K562 (cell line): Measurements from ENCODE around the gene C8A. TPM values are rescaled to one million over a fixed set of nuclear protein-coding genes. Genes with fewer than 3 reads are reported as not detected.

Experiments
- ATAC-seq: fragments of 200-7000 bp; cut with Tn5 transposase; 3 replicates; pipeline ENCODE4 v1.9.1; 2020; ENCODE audit warnings: moderate library complexity
- BruUV-seq: library from RNA; stranded (reverse); fragments of 400-500 nt; replicated peaks from 2 replicates; lab custom pipeline; 2021; lab: Mats Ljungman, UMichigan
- CTCF ChIA-PET: fragments of 300-600 bp; formaldehyde crosslinking; extraction: SDS; loops from one replicate; lab custom pipeline; 2021; ENCODE audit warnings: low intra/inter-chr PET ratio; lab: Yijun Ruan, JAX
- POLR2A ChIA-PET: fragments of 300-600, 350-650 bp; sonication (Branson Sonifier 250); formaldehyde crosslinking; extraction: SDS; loops from one replicate; lab custom pipeline; 2021; ENCODE audit warnings: antibody characterized with exemption, inconsistent platforms; lab: Yijun Ruan, JAX
- DNase-seq, 4 experiments: peaks; one replicate each; pipeline versions ENCODE4 v3.0.0 to v3.0.0-alpha.2; 2011 to 2018; ENCODE audit warnings: low spot score in 3 of 4, mixed read lengths in 3 of 4; ENCODE audit errors: extremely low read depth in 1 of 4
- FAIRE-seq: peaks from 2 replicates; lab custom pipeline; 2011; peaks lifted over from hg19 to GRCh38; lab: Jason Lieb, UNC
- H2AFZ ChIP-seq: 2 replicates; pipeline ENCODE4 v1.6.0; 2011; ENCODE audit warnings: low read depth, low read length, control low read depth, inconsistent platforms
- H3K27ac ChIP-seq: fragments of 200-600 bp; 3 replicates; pipeline ENCODE4 v1.8.0; 2011; ENCODE audit warnings: low read depth, mild to moderate bottlenecking, control low read depth, inconsistent platforms, low read length, moderate library complexity, mixed read lengths; ENCODE audit errors: extremely low read depth
- H3K27me3 ChIP-seq, 2 experiments: fragments of 300-600 bp in 1 of 2; 2 replicates in 1 of 2; 3 replicates in 1 of 2; pipeline versions ENCODE4 v1.6.0 to v1.8.0; 2011; ENCODE audit warnings: inconsistent platforms in 2 of 2, low read length in 2 of 2, mild to moderate bottlenecking in 1 of 2, mixed read lengths in 1 of 2, moderate library complexity in 1 of 2; ENCODE audit not compliant: control insufficient read depth in 2 of 2, insufficient read depth in 2 of 2
- H3K36me3 ChIP-seq: fragments of 300-600 bp; 3 replicates; pipeline ENCODE4 v1.8.0; 2011; ENCODE audit warnings: mild to moderate bottlenecking, low read length, inconsistent platforms; ENCODE audit not compliant: control insufficient read depth, insufficient read depth
- H3K4me1 ChIP-seq, 2 experiments: fragments of 200-600 bp in 1 of 2; replicated peaks in 1 of 2; 2 replicates in 1 of 2; 3 replicates in 1 of 2; pipeline versions ENCODE4 v1.5.1 to v1.8.0; 2011; ENCODE audit warnings: inconsistent platforms in 2 of 2, low read length in 2 of 2, mild to moderate bottlenecking in 1 of 2, mixed read lengths in 1 of 2, moderate library complexity in 1 of 2; ENCODE audit not compliant: control insufficient read depth in 2 of 2, insufficient read depth in 2 of 2
- H3K4me2 ChIP-seq: 2 replicates; pipeline ENCODE4 v1.6.1; 2011; ENCODE audit warnings: low read length, control low read depth, inconsistent platforms, mixed read lengths; ENCODE audit not compliant: insufficient read depth
- H3K4me3 ChIP-seq: fragments of 200-600 bp; sonication (generic), shearing (Covaris generic); 2 replicates; pipeline ENCODE4 v1.5.1; 2016; ENCODE audit warnings: control low read depth, inconsistent platforms
- H3K79me2 ChIP-seq: fragments of 200-600 bp; 3 replicates; pipeline ENCODE4 v1.8.0; 2011; ENCODE audit warnings: low read length, inconsistent platforms; ENCODE audit not compliant: control insufficient read depth, insufficient read depth
- H3K9ac ChIP-seq, 2 experiments: 2 replicates each; pipeline versions ENCODE4 v1.6.0 to v1.6.1; 2011; ENCODE audit warnings: low read depth in 2 of 2, low read length in 2 of 2, control low read depth in 1 of 2, inconsistent platforms in 1 of 2, mild to moderate bottlenecking in 1 of 2, mixed read lengths in 1 of 2; ENCODE audit not compliant: insufficient read depth in 1 of 2
- H3K9me1 ChIP-seq: one replicate; pipeline ENCODE4 v1.6.0; 2011; ENCODE audit warnings: inconsistent platforms, mild to moderate bottlenecking, low read length, moderate library complexity; ENCODE audit not compliant: control insufficient read depth, insufficient read depth
- H3K9me3 ChIP-seq: replicated peaks from 2 replicates; pipeline ENCODE4 v1.5.1; 2011; ENCODE audit warnings: low read depth, low read length, inconsistent platforms; ENCODE audit not compliant: control insufficient read depth, insufficient read depth
- H4K20me1 ChIP-seq: replicated peaks from 2 replicates; pipeline ENCODE4 v1.6.1; 2011; ENCODE audit warnings: low read length, inconsistent platforms, mixed read lengths; ENCODE audit not compliant: control insufficient read depth, insufficient read depth
- CCNT2 ChIP-seq: IDR thresholded peaks from 2 replicates; pipeline ENCODE4 v1.6.1; 2011; ENCODE audit warnings: borderline replicate concordance, low read depth, mild to moderate bottlenecking, moderate library complexity, mixed read lengths, low read length; ENCODE audit not compliant: insufficient read length; ENCODE audit errors: extremely low read depth
- ERF ChIP-seq: fragments of 450-650 bp; formaldehyde crosslinking; IDR thresholded peaks from 2 replicates; pipeline ENCODE4 v1.4.0; 2020; ENCODE audit warnings: mild to moderate bottlenecking, mixed read lengths
- EZH2 ChIP-seq: IDR thresholded peaks from 2 replicates; pipeline ENCODE4 v1.6.1; 2012; ENCODE audit warnings: low read depth, mild to moderate bottlenecking, inconsistent platforms, low read length, borderline replicate concordance
- FOSL1 ChIP-seq: fragments of 200-800 bp; sonication (Bioruptor generic); conservative IDR thresholded peaks from 2 replicates; pipeline ENCODE4 v1.6.1; 2016; ENCODE audit warnings: missing genetic modification characterization, missing compliant biosample characterization
- KAT7 ChIP-seq: sonication (generic); formaldehyde crosslinking; IDR thresholded peaks from 2 replicates; pipeline ENCODE4 v1.8.0; 2022; ENCODE audit warnings: missing genetic modification reagents, mild to moderate bottlenecking, borderline replicate concordance
- PML ChIP-seq: IDR thresholded peaks from 2 replicates; pipeline ENCODE4 v1.6.1; 2012; ENCODE audit warnings: low read length, inconsistent platforms
- TEAD2 ChIP-seq: fragments of 450-650 bp; IDR thresholded peaks from 2 replicates; pipeline ENCODE4 v1.6.1; 2016; ENCODE audit warnings: missing genetic modification characterization, control low read depth, missing compliant biosample characterization
- ZNF124 ChIP-seq: sonication (generic); formaldehyde crosslinking; IDR thresholded peaks from 2 replicates; pipeline ENCODE4 v1.8.1; 2022; ENCODE audit warnings: missing genetic modification reagents
- ZNF133 ChIP-seq: fragments of 250-450 bp; sonication (Bioruptor Pico); IDR thresholded peaks from 2 replicates; pipeline ENCODE4 v1.4.0; 2020; ENCODE audit warnings: mild to moderate bottlenecking
- ZNF217 ChIP-seq: sonication (generic); formaldehyde crosslinking; IDR thresholded peaks from 2 replicates; pipeline ENCODE4 v1.8.0; 2022; ENCODE audit warnings: mild to moderate bottlenecking, missing genetic modification reagents
- WGBS: fragments of 100-300 bp; shearing (Covaris generic); methylation state at CpG from one replicate; pipeline ENCODE4 v1.1.6; 2016; ENCODE audit warnings: low coverage, mixed read lengths; ENCODE audit not compliant: insufficient coverage; ENCODE audit errors: missing lambda C conversion rate; 5-methylcytosine and 5-hydroxymethylcytosine counted together
- in situ Hi-C: fragments of 300-500 bp; cut with MboI; formaldehyde crosslinking; loops from 4 replicates; pipeline ENCODE4 v1.15.0; 2018; ENCODE audit warnings: inconsistent platforms, mixed read lengths
- intact Hi-C: fragments of 100-400 bp; cut with micrococcal nuclease; formaldehyde crosslinking; loops from 2 replicates; pipeline ENCODE4 v1.14.2; 2022
- polyA plus RNA-seq, 8 experiments: library from polyadenylated mRNA; depleted of rRNA in 4 of 8; stranded (reverse) in 5 of 8; unstranded in 3 of 8; fragments of >200 nt; fragmentation: Nextera tagmentation in 2 of 8; fragmentation: Illumina TruSeq in 1 of 8; extraction: Ambion mirVana in 2 of 8; extraction: Trizol in 1 of 8; gene quantifications; 2 replicates each; pipeline versions ENCODE4 v1.2.1 to v1.2.3, GENCODE V29; 2011 to 2014; ENCODE audit warnings: inconsistent platforms in 1 of 8, missing spikeins in 1 of 8
- total RNA-seq, 7 experiments: library from RNA; depleted of rRNA in 6 of 7; stranded (reverse); fragments of >200 nt in 6 of 7; fragmentation: Illumina TruSeq in 2 of 7; extraction: Trizol in 2 of 7; gene quantifications; 2 replicates each; pipeline versions ENCODE4 v1.2.1 to v1.2.3, GENCODE V29; 2011 to 2021; ENCODE audit warnings: low replicate concordance in 1 of 7
- TF ChIP-seq, protein P1 (sequence below): fragments of 200-800 bp; sonication (Bioruptor generic); IDR thresholded peaks from 2 replicates; pipeline ENCODE4 v1.6.1; 2017; ENCODE audit warnings: missing genetic modification characterization, missing compliant biosample characterization
- TF ChIP-seq, protein P2 (sequence below): sonication (generic); IDR thresholded peaks from 2 replicates; pipeline ENCODE4 v1.6.1; 2016
- TF ChIP-seq, protein P3 (sequence below): fragments of 250-450 bp; sonication (Bioruptor Pico); IDR thresholded peaks from 2 replicates; pipeline ENCODE4 v1.4.0; 2020; ENCODE audit warnings: mild to moderate bottlenecking, moderate library complexity
- TF ChIP-seq, protein P4 (sequence below): fragments of 250-450 bp; sonication (Bioruptor Pico); IDR thresholded peaks from 2 replicates; pipeline ENCODE4 v1.4.0; 2020; ENCODE audit warnings: mild to moderate bottlenecking, moderate library complexity, borderline replicate concordance

C8A gene
- total and polyA plus RNA-seq, 9 of the 15 experiments (the other 6 are each of a cell fraction or from before 2014, with no cell fraction given): 0.09 TPM; not detected in 8

DNA sequence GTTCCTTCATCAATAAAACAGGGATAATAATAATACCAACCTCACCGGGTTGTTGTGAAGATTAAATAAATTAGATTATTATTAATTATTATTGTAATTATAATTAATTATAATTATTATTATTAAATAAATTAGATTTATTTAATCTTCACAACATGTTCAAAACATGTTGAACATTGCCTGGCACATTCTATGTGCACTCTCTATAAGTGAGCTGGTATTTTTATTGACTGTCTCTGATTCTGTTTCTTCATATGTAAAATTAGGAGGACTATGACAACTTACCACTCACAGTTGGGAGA is 112.1 kb downstream of the C8A start:
- ChIA-PET CTCF (no interaction called here), POLR2A (interaction anchor here (0.7 to 0.9 kb wide), 2 partner anchors 25 to 33 kb away, joined by 3 to 4 read pairs; no protein-coding TSS in a partner anchor)
- Histone ChIP-seq H3K9me3 (no peaks in the 10 kb centered on the region), H3K9me1 (no peaks in the 10 kb centered on the region), H3K4me3 (no peak overlapping the region), H3K4me2 (no peak overlapping the region), H3K4me1 (no peaks in the 10 kb centered on the region), H3K36me3 (no peaks in the 10 kb centered on the region), H3K9ac (no peak overlapping the region), H3K79me2 (no peaks in the 10 kb centered on the region), H3K27ac (no peak overlapping the region), H4K20me1 (no peaks in the 10 kb centered on the region), H2AFZ (no peak overlapping the region), H3K27me3 (0 out of 5 replicates have a peak, but pooled peaks cover 0 to 3% of the 10 kb centered on the region in 2 experiments)
- BruUV-seq: no TSS peak
- no peak for DNase-seq
- FAIRE-seq: no peak
- no peak for ATAC-seq
- in situ Hi-C loops (loop anchor here (10.0 kb wide), 1 partner anchor 142 kb away; no protein-coding TSS in a partner anchor), intact Hi-C loops (no loop called here)
- WGBS: 0% methylated on average over 1 of the region's 1 CpG
- TF ChIP-seq, protein P1, sequence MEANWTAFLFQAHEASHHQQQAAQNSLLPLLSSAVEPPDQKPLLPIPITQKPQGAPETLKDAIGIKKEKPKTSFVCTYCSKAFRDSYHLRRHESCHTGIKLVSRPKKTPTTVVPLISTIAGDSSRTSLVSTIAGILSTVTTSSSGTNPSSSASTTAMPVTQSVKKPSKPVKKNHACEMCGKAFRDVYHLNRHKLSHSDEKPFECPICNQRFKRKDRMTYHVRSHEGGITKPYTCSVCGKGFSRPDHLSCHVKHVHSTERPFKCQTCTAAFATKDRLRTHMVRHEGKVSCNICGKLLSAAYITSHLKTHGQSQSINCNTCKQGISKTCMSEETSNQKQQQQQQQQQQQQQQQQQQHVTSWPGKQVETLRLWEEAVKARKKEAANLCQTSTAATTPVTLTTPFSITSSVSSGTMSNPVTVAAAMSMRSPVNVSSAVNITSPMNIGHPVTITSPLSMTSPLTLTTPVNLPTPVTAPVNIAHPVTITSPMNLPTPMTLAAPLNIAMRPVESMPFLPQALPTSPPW (CRISPR knock-in tag): no peak
- TF ChIP-seq, protein P2, sequence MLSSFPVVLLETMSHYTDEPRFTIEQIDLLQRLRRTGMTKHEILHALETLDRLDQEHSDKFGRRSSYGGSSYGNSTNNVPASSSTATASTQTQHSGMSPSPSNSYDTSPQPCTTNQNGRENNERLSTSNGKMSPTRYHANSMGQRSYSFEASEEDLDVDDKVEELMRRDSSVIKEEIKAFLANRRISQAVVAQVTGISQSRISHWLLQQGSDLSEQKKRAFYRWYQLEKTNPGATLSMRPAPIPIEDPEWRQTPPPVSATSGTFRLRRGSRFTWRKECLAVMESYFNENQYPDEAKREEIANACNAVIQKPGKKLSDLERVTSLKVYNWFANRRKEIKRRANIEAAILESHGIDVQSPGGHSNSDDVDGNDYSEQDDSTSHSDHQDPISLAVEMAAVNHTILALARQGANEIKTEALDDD: no peak
- TF ChIP-seq FOSL1 (tag) (no peak), EZH2 (no peak), TEAD2 (tag) (no peak), KAT7 (CRISPR knock-in tag) (no peak), ERF (CRISPR knock-in tag) (no peak), CCNT2 (no peak), ZNF124 (CRISPR knock-in tag) (no peak), ZNF133 (no peak), PML (no peak), ZNF217 (CRISPR knock-in tag) (no peak)
- TF ChIP-seq, protein P3, sequence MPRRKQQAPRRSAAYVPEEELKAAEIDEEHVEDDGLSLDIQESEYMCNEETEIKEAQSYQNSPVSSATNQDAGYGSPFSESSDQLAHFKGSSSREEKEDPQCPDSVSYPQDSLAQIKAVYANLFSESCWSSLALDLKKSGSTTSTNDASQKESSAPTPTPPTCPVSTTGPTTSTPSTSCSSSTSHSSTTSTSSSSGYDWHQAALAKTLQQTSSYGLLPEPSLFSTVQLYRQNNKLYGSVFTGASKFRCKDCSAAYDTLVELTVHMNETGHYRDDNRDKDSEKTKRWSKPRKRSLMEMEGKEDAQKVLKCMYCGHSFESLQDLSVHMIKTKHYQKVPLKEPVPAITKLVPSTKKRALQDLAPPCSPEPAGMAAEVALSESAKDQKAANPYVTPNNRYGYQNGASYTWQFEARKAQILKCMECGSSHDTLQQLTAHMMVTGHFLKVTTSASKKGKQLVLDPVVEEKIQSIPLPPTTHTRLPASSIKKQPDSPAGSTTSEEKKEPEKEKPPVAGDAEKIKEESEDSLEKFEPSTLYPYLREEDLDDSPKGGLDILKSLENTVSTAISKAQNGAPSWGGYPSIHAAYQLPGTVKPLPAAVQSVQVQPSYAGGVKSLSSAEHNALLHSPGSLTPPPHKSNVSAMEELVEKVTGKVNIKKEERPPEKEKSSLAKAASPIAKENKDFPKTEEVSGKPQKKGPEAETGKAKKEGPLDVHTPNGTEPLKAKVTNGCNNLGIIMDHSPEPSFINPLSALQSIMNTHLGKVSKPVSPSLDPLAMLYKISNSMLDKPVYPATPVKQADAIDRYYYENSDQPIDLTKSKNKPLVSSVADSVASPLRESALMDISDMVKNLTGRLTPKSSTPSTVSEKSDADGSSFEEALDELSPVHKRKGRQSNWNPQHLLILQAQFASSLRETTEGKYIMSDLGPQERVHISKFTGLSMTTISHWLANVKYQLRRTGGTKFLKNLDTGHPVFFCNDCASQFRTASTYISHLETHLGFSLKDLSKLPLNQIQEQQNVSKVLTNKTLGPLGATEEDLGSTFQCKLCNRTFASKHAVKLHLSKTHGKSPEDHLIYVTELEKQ (CRISPR knock-in tag): no peak
- TF ChIP-seq, protein P4, sequence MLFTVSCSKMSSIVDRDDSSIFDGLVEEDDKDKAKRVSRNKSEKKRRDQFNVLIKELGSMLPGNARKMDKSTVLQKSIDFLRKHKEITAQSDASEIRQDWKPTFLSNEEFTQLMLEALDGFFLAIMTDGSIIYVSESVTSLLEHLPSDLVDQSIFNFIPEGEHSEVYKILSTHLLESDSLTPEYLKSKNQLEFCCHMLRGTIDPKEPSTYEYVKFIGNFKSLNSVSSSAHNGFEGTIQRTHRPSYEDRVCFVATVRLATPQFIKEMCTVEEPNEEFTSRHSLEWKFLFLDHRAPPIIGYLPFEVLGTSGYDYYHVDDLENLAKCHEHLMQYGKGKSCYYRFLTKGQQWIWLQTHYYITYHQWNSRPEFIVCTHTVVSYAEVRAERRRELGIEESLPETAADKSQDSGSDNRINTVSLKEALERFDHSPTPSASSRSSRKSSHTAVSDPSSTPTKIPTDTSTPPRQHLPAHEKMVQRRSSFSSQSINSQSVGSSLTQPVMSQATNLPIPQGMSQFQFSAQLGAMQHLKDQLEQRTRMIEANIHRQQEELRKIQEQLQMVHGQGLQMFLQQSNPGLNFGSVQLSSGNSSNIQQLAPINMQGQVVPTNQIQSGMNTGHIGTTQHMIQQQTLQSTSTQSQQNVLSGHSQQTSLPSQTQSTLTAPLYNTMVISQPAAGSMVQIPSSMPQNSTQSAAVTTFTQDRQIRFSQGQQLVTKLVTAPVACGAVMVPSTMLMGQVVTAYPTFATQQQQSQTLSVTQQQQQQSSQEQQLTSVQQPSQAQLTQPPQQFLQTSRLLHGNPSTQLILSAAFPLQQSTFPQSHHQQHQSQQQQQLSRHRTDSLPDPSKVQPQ (CRISPR knock-in tag): no peak
